GM04504 (cell line): Measurements from ENCODE around the gene ZNF148.
A peak's percentile ranks its signal among the peaks of the same experiment; 100 is the strongest.
"Not testable (repeated sequence)": the region's sequence is repeated elsewhere in the genome, so short reads cannot be mapped to it uniquely, and the experiment has no call there.

Experiments
- DNase-seq: peaks from one replicate; pipeline ENCODE4 v3.0.0-alpha.2; 2012; ENCODE audit warnings: low read depth

The ZNF148 gene

DNA sequence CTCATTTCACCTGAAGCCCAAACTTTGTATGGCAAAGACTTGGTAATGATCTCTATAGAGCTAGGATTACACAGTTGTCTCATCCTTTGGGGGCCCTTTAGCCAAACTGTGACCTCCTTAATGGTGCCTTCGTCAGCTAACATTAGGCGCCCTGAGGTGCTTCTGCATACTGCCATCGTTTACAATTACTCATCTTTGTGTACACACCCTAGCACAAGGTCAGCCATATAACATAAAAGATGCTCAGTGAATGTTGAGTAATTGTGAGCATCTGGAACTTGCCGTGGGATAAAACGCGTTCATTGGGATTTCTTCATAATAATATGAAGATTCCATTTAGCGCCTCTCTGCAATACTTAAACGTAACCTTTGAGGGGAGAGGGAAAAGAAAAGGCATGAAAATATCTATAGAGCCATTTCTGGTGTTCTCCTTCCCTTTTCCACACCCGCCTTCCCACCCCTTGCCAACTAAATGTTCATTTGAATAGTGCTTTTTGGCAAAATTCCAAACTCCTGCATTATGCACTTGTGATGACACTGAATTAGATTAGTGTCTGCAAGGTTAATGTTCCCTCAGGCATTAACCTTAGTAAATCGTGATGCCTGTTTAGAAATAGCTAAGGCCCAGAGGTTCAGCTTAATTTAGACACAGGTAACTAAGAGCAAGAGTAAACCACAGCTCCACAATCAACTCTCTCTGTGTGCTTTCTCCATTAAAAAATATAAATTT is 990 bp upstream of the ZNF148 start:
- DNase-seq, result no peak

DNA sequence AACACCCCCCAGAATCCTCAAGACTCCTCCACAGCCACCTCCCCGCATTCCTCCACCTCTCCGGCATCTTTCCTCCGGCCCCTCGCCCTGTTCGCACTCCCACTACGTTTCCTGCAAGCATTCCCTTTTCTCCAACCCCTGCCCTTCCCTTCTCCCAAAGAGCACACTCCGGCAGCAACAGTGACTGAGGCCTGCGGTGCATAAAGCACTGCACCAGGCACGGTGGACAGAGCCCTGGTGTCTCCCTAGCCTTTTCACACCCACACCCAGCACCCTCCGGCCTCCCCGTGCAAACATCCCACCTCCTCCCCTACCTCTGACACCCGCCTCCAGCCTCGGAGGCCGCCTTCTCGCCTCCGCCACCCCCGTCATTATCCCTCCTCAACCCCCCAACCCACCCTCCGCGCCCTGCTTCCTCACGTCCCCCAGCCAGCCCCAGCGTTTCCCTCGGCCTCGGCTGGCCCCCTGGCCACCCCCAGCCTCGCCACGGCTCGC is 577 bp downstream of the ZNF148 start:
- no peak for DNase-seq

DNA sequence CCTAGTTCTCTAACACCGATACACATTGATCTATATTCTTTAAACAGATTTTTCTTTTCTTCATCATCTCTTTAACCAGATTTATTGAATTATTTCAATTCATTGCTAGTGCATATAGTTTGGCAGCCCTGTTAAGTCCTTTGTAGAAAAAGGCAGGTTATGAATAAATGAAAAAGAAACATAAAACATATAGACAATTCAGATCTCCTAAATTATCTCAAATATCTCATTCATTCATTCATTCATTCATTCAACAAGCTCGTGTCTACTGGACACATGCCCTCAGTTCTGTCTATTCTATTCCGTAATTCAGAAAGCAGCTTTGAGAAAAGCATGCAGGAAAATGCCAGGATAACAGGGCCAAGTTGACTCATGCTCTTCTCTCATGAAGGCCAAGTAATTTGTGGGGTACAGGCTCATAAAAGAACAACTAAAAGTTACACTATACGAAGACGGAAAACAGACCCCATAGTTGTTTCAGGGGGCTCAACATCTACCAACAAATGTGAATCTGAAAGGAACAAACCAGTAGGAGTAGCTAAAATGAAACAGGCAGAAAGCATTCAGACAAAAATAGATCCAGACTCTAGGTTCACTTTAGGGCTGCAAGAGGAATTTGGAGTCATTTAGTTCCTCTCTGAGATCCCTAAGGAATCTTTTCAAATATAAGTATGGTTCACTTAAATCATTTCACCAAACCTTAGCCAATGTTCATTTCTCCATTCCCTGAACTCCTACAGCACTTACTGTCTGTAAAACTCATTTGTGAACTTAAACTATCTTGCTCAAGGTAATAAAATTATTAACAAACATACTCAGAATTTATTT is 7.5 kb downstream of the ZNF148 start:
- DNase-seq, result no peak

DNA sequence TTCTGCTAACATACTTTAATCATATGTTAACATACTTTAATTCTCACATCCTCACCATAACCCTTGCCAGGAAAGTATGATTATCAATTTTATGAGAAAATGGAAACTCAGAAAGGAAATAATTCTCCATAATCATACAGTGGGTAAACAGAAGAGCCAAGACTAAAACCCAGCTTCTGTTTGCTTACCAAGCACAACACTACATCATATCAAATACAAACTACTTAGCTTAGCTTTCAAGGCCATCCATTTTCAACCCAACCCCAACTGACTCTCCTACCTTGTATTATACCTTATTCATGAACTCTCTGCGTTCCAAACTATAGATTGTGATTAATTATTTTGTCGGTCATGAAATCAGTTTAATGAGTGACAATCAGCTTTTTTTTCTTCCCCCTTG is 9.0 kb downstream of the ZNF148 start:
- DNase-seq, result no peak

DNA sequence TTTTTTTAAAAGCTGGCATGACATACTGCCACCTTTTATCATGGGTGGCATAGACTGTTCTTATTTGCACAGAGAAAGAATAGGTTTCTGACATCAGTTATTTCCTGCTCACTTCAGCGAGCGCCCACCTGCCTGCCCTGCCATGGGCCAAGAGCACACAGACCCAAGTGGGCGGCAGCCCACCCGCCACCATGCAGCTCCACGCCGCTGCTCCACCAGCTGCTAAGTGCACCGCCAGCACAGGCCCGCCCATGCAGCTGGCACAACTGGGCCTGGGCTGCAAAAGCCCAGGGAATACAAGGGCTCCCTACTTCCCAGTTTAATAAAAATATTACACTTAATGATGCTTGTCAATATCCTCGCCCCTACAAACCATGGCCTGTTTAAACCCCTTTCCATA is 15.4 kb downstream of the ZNF148 start:
- DNase-seq, result no peak

DNA sequence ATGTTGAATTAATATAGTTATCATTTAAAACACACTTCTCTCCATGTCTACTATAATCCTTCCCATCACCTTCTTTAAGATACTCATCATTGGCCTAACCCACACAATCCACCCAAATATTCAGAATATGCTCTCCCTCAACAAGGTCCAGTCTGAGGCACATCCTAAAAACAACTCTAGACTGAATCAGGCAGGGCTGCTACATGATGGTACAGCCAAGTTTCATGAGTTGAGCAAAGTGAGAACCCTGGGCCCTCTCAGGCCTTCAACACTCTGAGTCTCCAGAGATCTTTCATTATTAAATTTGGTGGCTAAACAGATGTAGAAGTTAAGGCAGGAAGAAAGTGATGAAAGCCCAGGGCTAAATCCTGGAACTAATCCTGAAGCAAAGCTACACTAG is 16.2 kb downstream of the ZNF148 start:
- DNase-seq, result no peak

DNA sequence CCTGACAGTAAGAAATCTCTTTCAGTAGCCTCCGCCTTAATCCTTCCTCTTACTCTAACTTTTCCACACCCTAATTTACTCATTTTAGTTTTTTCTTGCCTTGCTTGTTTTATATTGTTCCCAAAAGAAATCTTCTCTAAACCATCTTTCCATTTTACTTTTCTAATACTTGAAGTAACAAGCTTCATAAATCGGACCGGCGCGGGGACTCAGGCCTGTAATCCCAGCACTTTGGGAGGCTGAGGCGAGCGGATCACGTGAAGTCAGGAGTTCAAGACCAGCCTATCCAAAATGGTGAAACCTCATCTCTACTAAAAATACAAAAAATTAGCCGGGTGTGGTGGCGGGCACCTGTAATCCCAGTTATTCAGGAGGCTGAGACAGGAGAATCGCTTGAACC is 17.3 kb downstream of the ZNF148 start:
- DNase-seq, result no peak

DNA sequence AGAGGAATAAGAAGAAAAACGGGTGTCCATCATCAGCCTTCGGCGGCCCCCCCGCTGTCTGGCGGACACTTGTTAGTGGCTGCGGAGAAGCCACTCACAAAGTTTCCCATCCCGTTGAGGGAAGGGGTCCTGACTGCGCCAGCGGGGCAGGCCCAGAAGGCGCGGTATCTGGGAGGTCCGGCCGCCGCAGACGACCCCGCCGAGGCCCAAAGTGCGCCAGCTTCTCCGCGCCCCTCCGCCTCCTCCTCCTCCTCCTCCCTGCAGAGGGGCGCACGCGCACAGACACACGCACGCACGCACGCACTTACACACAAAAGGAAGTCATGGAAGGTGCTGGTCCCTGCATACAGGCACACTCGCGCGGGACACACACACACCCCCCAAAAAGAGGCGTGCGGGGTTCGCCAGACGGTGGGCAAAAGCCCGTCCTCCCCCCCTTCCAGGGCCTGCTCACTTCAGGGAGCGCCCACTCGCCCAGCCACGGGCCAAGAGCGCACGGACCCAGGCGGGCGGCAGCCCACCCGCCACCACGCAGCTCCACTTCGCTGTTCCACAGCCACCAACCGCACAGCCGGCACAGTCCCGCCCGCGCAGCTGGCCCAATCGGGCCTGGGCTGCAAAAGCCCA is 18.0 kb downstream of the ZNF148 start:
- no peak for DNase-seq

DNA sequence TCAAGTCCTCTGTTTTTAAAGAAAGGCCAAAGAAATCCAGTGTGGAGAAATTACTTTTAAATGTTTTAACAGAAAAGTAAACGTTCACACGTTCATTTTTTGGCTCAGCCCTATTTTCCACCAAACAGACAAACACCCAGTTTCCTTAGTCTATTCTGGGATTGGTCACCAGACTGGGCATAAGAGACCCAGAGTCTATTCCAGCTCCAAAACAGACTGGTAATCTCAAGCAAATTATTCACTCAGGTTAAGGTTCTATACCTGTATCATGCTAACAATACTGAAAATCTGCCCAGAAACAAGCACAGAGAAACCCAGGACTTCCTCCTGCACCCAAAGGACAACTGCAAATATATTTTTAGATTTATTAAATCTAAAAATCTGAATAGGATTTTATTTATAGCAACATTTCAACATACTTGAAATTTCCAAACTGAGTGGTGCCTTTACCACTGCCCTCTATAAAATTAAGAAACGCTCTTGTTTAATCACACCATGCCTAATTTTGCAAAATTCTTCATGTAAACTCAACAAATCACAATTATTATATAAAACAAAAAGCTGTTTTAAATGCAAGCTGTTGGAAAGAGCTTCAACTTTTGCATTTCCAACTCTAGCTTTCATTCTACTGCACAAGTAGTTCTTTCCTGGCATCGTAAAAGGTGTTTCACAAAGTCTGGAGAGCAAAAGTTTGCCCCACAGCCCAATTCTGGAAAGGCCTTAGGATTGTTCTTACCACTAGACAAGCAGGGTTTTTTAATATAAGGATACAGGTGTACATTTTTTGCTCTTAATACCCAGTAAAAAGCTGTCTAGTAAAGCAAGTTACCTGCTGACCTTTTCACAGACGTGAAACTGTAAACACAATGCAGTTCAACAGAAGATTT is 18.7 kb downstream of the ZNF148 start:
- no peak for DNase-seq

DNA sequence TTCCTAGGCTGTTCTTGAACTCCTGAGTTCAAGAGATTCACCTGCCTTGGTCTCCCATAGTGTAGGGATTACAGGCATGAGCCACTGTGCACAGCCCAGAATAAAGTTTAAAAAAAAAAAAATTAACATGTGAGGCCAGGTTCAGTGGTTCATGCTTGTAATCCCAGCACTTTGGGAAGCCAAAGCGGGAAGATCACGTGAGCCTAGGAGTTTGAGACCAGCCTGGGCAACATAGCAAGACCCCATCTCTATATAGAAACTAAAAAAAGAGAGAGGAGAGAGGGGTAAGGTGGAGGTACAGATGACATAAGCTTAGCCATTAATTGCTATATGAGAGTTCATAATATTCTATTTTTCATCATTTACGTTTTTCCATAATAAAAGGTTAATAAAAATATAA is 21.5 kb downstream of the ZNF148 start:
- no peak for DNase-seq

DNA sequence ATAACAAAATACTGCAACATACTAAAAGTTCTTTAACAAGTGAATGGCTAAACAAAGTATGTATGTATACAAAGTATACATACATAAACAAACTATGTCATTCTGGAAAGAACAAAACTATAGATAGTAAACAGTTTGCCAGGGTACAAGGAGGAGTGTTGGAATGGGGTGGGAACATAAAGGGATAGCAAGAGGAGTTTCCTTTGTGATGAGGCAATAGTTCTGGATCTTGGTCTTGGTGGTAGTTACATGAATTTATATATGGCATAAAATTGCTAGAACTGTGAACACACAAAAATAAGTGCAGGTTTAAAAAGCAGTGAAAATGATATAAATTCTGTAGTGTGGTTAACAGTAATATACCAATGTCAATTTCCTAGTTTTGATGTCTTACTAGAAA is 22.0 kb downstream of the ZNF148 start:
- no peak for DNase-seq

DNA sequence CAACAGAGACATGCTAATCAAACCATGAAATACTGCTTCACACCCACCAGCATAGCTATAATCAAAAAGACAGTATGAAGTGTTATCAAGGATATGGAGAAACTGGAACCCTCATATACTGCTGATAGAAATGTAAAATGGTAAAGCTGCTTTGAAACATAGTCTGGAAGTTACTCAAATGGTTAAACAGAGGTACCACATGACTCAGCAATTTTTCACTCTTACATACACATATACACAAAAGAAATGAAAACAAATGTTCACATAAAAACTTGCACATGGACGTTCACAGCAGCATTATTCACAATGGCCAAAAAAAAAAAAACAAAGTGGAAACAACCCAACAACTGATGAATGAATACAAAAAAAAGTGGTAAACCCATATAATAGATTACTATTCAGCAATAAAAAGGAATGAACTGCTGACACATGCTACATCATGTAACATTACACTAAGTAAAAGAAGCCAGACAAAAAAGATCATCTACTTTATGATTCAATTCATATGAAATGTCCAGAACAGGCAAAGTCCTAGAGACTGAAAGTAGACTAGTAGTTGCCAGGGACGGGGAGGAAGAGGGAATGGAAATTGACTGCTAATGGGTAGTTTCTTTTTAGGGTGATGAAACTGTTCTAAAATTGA is 23.2 kb downstream of the ZNF148 start:
- DNase-seq, result peak; percentile 50

DNA sequence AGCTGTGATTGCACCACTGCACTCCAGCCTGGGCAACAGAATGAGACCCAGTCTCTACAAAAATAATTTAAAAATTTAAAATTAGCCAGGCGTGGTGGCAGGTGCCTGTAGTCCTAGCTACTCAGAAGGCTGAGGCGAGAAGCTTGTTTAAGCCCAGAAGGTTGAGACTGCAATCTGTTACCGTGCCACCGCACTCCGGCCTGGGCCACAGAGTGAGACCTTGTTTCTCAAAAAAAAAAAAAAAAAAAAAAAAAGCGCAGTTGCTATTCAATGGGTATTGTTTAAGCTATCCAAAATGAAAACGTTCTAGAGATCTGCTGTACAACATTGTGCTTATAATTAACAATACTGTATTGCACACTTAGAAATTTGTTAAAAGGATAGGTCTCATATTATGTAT is 24.0 kb downstream of the ZNF148 start:
- no peak for DNase-seq

DNA sequence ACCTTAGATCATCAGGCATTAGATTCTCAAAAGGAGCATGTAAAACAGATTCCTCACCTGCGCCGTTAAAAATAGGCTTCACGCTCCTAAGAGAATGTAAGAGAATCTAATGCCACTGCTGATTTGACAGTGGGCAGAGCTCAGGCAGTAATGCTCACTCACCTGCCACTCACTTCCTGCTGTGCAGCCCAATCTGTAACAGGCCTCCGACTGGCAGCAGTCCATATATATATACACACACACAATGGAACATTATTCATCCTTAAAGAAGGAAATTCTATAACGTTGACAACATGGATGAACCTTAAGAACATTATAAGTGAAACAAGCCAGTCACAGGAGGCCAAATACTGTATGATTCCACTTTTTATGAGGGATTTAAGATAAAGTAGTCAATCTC is 24.5 kb downstream of the ZNF148 start:
- no peak for DNase-seq

DNA sequence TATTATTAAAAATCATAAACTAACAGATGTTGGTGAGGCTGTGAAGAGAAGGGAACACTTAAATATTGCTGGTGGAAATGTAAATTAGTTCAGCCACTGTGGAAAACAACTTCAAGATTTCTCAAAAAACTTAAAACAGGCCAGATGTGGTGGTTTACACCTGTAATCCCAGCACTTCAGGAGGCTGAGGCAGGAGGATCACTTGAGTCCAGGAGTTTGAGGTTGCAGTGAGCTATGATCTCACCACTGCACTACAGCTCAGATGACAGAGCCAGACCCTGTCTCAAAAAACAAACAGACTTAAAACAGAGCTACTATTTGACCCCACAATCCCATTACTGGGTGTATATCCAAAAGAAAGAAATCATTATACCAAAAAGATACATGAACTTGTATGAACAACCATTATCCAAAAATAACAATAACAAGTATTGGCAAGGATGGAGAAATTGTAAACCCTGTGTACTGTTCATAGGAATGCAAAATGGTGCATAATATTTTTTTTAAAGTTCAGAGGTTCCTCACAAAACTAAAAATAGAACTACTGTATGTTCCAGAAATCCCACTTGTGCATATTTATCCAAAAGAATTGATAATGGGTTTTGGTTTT is 25.5 kb downstream of the ZNF148 start:
- no peak for DNase-seq

DNA sequence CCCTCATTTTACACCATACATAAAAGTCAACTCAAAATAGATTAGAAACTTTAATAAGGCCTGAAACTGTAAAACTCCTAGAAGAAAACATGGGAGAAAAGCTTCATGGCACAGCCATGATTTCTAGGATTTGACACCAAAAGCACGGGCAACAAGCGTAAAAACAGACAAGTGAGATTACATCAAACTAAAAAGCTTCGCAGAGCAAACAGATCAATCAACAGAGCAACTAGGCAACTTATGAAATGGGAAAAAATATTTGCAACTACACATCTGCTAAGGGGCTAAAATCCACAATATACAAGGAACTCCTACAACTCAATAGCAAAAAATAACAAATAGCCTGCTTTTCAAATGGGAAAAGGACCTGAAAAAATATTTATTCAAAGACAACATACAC is 26.1 kb downstream of the ZNF148 start:
- DNase-seq, result no peak

DNA sequence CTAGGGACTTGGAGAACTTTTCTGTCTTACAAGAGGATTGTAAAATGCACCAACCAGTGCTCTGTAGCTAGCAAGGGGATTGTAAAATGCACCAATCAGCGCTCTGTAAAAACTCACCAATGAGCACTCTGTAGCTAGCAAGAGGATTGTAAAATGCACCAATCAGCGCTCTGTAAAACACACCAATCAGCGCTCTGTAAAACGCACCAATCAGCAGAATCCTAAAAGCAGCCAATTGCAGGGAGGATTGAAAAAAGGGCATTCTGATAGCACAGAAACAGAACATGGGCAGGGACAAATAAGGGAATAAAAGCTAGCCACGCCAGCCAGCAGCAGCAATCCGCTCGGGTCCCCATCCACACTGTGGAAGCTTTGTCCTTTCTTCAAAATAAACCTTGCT is 31.8 kb downstream of the ZNF148 start:
- not testable (repeated sequence) for DNase-seq

DNA sequence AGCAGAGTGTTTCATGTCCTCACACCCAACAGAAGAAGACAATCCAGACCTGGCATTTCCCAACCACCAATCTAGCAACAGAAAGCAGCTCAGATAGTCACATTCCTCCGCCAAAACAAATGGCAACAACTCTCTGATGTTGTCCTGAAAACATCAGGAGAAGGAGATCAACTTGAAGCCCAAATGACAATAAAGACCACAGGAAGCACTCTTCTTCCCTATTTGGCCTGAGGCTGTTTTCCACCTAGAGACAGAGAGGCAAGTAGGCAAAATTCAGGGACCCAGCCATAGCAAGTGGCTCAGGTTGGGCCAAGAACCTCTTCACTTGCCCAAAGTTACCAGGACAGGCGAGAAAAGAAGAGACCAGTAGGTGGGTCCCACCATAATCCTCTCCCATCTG is 35.0 kb downstream of the ZNF148 start:
- DNase-seq, result no peak

DNA sequence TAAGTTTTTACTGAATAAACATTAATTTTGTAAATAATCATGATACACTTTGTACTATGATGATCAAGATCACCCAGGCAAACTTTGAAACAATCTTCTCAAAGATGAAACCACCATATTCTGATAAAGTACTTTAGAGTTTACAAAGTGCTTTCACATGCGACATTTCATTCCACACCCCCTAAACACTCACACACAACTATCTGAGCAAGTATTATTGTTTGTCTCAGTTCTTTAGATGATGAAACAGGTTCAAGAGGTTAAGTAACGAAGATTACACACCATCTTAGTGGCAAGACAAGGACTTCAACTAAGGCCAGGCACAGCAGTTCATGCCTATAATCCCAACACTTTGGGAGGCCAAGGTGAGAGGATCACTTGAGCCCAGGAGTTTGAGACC is 37.6 kb downstream of the ZNF148 start:
- no peak for DNase-seq

DNA sequence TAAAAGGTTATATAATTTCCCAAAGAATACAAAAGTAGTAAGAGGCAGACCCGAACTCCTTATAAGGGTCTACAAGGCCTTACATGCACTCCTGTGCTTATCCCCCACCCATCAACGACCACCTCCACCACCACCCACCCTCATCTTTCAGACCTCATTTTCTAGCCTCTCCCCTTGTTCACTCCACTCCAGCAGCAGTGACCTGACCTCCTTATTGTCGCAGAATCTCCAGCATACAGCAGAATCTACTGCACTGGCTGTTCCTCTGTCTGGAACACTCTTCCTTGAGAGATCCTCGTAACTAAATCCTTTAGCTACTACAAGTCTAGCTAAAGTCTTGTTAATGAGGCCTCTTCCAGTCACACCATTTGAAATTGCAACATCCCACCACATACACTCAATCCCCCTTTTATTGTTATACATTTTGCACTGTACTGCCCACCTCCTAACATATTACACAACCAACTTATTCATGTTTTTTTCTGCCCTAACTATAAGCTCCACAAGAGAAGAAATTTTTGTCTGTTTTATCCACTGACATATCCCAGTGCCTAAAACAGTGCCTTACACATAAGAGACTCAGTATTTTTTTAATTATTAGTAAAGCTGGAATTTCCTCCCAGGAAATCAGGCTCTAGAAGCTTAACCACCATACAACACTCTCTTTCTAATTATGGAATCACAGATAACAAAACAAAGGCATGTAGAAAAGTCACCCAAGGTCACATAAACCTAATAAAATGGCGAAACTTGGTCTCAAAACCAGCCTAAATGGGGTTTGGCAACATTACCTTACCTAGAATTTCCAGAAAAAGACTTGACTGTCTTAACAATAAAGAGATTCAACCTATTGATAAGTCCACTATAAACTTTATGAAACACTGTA is 40.2 kb downstream of the ZNF148 start:
- DNase-seq, result no peak
